ENCODE measurements around the gene FZD4.

The FZD4 gene

GRCh38 chr11:86984701-86985100 lies 29.5 kb upstream of the FZD4 start:
- no peak overlapping the region for H3K4me3 ChIP-seq (ENCODE audit: low read depth, low read length)
- no peak for DNase-seq (ENCODE audit: low read depth)
- TF ChIP-seq, protein P1, sequence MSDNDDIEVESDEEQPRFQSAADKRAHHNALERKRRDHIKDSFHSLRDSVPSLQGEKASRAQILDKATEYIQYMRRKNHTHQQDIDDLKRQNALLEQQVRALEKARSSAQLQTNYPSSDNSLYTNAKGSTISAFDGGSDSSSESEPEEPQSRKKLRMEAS (IDR thresholded peaks at IDR 0.05; ENCODE audit: low read depth, low read length), result no peak
- TF ChIP-seq CTCF (IDR thresholded peaks at IDR 0.05; ENCODE audit: low read depth, low read length) (no peak), MYC (IDR thresholded peaks at IDR 0.05; ENCODE audit: low read depth, low read length) (no peak), POLR2A (IDR thresholded peaks at IDR 0.05; ENCODE audit: extremely low read depth, insufficient read length) (no peak)

DNA sequence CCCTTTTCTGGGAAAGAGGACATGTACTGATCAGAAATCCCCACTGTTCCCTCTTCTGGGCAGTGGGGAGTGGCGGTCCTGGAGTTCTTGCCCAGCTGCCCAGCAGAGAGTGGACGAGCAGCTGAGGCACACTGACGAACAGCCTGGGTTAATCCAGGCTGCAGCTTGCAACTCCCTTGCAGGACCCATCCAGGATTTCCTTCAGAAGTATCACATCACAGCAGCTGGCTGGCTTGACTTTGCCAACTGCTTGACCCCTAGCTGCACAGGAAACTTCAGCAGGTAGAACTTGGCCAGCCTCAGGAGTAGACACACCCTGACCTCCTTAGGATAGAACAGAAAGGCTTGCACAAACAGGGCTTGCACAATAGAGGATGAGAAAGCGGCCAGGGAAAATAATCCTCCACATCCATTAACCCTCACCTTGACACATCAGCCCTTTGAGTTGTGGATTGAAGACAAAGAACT lies 27.9 kb upstream of the FZD4 start:
- no peak overlapping the region for H3K4me3 ChIP-seq (ENCODE audit: low read depth, low read length)
- TF ChIP-seq CTCF (IDR thresholded peaks at IDR 0.05; ENCODE audit: low read depth, low read length) (no peak), MYC (IDR thresholded peaks at IDR 0.05; ENCODE audit: low read depth, low read length) (no peak), POLR2A (IDR thresholded peaks at IDR 0.05; ENCODE audit: extremely low read depth, insufficient read length) (no peak)
- TF ChIP-seq, protein P1 (IDR thresholded peaks at IDR 0.05; ENCODE audit: low read depth, low read length), result no peak
- DNase-seq (ENCODE audit: low read depth), result no peak

GRCh38 chr11:86981777-86982540 lies 26.8 kb upstream of the FZD4 start:
- no peak overlapping the region for H3K4me3 ChIP-seq (ENCODE audit: low read depth, low read length)
- TF ChIP-seq MYC (IDR thresholded peaks at IDR 0.05; ENCODE audit: low read depth, low read length) (no peak), POLR2A (IDR thresholded peaks at IDR 0.05; ENCODE audit: extremely low read depth, insufficient read length) (no peak), CTCF (IDR thresholded peaks at IDR 0.05; ENCODE audit: low read depth, low read length) (no peak)
- TF ChIP-seq, protein P1 (IDR thresholded peaks at IDR 0.05; ENCODE audit: low read depth, low read length), result no peak
- DNase-seq (ENCODE audit: low read depth), result no peak

DNA sequence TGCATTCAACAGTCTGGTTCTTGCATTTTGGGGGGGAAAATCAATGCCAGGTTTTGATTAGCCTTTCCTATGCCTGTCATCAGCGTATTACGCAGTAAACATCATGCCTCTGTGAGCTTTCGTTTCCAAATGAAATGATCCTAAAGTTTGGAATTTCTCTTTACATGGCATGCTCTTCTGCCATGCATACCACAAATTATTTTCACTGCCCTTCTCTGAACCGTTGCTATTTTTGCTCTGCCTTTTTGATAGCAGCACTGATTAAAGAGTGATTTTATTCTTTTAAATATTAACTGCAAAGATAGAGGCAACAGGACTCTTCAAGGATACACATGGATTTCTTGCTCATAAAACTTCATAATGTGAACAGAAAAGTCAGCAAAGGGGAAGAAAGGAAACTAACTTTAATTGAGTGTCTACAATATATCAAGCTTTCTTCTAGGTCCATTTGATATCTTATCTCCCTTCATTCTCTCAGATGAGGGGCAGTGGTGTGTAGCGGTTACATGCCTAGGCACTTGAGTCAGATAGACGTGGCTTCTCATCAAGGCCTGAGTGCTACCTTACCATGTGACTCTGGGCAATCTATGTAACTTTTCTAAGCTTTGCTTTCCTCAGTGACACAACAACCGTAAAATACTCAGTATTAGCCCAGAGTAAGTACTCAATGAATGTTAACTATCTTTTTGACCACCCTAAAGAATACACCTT lies 25.0 kb upstream of the FZD4 start:
- DNase-seq (ENCODE audit: low read depth), result no peak
- no peak for TF ChIP-seq CTCF (IDR thresholded peaks at IDR 0.05; ENCODE audit: low read depth, low read length)
- TF ChIP-seq MYC (IDR thresholded peaks at IDR 0.05; ENCODE audit: low read depth, low read length), result no peak
- TF ChIP-seq POLR2A (IDR thresholded peaks at IDR 0.05; ENCODE audit: extremely low read depth, insufficient read length), result no peak
- TF ChIP-seq, protein P1 (IDR thresholded peaks at IDR 0.05; ENCODE audit: low read depth, low read length), result no peak
- H3K4me3 ChIP-seq (ENCODE audit: low read depth, low read length), result no peak overlapping the region

DNA sequence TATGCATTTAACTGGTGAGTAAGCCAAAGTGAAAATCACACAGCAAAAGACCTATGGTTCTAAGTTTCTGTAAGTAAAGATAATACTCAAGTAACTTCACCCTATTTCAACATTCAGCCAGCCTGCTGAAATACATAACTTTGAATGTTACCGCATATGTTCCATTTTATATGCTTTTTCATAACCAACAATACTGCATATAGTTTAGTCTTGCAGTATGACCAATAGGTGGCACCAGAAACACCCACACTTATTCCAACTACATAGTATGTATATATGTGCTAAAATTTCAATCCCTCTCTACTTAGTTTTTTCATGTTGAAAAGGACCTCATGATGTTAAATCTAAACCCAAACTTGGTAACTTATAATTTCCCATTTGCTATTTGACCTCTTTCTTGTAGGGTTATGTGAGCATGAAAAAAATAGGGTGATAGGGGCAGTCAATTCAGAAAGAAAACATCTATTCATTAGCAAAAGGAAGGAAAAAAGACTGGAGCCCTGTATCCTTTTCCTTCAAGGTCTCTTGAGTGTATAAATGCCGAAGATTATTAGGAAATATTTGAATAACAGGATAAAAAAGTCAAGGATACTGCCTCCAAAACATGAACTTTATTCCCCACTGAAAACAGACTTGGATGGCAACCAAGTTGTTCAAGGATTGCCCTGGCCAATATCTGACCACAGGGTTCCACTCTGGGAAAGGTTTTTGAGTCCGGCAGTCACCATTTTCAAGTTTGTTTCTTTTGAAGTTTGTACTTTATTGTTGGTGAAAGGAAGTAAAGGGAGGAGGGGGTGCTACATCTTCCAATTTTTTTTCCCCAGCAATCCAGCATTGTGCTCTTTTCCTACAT lies 23.8 kb upstream of the FZD4 start:
- H3K4me3 ChIP-seq (ENCODE audit: low read depth, low read length), result no peak overlapping the region
- TF ChIP-seq CTCF (IDR thresholded peaks at IDR 0.05; ENCODE audit: low read depth, low read length), result peak; percentile 62
- TF ChIP-seq, protein P1 (IDR thresholded peaks at IDR 0.05; ENCODE audit: low read depth, low read length), result 0 out of 2 replicates have a peak, but pooled peaks have one; percentile 20
- TF ChIP-seq POLR2A (IDR thresholded peaks at IDR 0.05; ENCODE audit: extremely low read depth, insufficient read length), result no peak
- no peak for TF ChIP-seq MYC (IDR thresholded peaks at IDR 0.05; ENCODE audit: low read depth, low read length)
- DNase-seq (ENCODE audit: low read depth), result peak; percentile 64
